ENCODE data around the gene DHPS.

DNA sequence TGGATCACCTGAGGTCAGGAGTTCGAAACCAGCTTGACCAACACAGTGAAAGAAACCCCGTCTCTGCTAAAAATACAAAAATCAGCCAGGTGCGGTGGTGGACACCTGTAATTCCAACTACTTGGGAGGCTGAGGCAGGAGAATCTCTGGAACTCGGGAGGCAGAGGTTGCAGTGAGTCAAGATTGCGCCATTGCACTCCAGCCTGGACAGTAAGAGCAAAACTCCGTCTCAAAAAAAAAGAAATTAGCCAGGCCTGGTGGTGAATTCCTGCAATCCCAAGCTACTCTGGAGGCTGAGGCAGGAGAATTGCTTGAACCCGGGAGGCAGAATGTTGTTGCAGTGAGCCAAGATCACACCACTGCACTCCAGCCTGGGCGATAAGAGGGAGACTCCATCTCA is 27.0 kb upstream of the DHPS start:
- TF ChIP-seq GABPA (IDR thresholded peaks at IDR 0.05; ENCODE audit: low read depth) (no peak), POLR2AphosphoS5 (IDR thresholded peaks at IDR 0.05; ENCODE audit: low read depth) (no peak)
- TF ChIP-seq, protein P1, sequence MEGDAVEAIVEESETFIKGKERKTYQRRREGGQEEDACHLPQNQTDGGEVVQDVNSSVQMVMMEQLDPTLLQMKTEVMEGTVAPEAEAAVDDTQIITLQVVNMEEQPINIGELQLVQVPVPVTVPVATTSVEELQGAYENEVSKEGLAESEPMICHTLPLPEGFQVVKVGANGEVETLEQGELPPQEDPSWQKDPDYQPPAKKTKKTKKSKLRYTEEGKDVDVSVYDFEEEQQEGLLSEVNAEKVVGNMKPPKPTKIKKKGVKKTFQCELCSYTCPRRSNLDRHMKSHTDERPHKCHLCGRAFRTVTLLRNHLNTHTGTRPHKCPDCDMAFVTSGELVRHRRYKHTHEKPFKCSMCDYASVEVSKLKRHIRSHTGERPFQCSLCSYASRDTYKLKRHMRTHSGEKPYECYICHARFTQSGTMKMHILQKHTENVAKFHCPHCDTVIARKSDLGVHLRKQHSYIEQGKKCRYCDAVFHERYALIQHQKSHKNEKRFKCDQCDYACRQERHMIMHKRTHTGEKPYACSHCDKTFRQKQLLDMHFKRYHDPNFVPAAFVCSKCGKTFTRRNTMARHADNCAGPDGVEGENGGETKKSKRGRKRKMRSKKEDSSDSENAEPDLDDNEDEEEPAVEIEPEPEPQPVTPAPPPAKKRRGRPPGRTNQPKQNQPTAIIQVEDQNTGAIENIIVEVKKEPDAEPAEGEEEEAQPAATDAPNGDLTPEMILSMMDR (IDR thresholded peaks at IDR 0.05; ENCODE audit: insufficient read depth, low read length) = no peak
